Measurements from ENCODE around the gene SP2.
"Not testable (repeated sequence)": the region's sequence is repeated elsewhere in the genome, so short reads cannot be mapped to it uniquely, and the experiment has no call there.

Gene SP2

DNA sequence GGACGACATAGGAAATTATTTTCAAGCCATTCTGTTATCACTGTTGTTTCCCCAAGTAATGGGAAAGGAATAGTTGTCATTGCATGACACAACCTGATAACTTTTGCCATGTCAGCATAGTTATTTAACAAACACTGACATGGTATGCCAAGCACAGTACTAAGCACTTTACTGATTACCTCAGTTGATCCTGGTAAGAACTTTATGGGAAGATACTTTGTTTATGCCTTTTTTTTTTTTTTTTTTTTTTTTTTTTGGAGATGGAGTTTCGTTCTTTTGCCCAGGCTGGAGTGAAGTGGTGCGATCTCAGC is 29.6 kb downstream of the SP2 start:
- DNase-seq = no peak

DNA sequence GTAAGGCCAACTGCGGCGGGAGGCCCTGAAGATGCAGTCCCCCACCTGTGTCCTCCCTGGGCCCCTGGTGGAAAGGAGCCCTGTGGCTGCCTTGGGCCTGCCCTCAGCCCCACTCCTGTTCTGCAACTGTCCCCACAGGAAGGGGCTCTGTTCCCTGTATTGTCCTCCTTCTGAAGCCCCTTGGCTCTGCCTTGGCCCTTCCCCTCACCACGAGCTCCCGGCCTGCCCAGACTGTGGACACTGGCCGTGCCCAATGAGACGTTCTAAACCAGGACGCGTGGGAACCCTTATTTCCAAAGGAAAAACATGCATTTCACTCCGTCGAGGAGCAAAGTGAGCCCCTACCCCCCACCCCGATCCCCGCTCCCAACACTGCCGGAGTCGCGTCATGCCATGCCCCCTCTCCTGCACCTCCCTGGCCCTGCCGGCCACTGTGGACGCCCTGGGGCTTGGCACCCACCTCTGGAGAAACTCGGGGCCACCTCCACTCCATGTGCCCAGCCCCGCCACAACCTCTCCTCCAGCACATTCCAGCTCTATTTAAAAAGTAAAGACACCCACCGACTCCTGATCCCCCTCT is 31.9 kb downstream of the SP2 start:
- no peak for DNase-seq

DNA sequence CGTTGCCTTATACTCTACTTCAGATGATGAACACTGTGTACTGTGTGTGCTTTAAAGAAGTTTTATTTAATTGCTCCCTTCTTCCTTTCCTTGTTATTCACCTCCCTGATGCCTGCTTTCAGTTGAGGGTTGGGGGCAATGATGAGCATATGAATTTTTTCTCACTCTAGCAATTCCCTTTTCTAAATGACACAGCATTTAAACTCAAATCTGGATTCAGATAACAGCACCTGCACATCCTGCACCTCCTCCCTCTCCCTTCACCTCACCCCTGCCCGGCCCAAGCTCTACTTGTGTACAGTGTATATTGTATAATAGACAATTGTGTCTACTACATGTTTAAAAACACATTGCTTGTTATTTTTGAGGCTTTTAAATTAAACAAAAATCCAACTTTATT is 32.4 kb downstream of the SP2 start:
- no peak for DNase-seq

DNA sequence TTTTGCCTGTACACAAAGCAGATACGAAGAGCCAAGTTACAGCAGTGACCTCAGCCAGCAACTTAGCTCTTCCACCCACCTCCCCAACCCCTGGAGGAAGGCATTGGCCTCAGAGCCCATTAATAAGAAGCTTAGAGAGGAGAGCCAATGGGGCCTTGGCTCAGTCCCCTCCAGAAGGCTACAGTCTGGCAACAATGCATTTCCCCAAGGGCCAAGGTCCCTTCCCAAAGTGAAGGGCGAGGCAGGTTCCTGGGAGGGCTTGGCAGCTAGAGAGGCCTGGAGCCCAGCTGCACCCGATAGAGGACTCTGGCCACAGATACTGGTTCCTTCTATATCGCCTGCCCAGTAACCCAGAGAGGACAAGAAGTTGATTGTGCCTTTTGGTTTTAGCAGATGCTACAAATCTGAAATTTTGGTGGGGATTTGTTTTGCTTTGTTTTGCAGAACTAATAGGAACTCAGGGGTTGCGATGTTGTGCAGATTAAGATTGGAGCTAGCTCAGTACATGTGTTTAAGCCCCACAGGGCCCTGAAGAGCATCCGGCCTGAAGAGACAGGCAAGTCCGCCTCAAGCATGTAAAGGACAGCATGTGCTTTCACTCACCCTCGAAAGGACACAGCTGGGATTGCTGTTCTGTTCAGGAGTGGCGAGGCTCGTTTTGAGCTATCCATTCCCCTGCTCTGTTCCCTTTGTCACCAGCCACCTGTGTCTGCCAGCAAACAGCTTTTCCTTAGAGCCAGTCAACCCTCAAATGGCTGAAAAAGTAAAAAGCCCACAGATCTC is 33.4 kb downstream of the SP2 start:
- DNase-seq = no peak

DNA sequence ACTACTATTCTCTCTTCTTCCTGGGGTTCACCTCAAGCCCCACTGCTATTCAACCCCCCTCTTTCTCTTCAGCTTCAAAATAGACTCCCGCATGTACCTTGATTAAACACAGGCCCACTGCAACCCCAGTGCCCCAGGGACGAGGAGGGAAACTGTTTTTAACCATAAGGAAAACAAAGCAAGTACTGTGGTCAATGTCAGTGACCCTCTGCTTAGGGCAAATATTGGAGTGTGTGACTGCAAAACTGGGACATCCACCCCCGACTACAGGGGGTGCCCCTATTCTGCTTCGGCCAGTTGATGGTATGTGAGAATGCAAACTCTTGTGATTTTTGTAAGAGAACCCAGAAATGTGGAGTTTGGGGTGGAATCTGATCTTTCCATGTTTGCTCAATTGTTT is 35.8 kb downstream of the SP2 start:
- DNase-seq = no peak

DNA sequence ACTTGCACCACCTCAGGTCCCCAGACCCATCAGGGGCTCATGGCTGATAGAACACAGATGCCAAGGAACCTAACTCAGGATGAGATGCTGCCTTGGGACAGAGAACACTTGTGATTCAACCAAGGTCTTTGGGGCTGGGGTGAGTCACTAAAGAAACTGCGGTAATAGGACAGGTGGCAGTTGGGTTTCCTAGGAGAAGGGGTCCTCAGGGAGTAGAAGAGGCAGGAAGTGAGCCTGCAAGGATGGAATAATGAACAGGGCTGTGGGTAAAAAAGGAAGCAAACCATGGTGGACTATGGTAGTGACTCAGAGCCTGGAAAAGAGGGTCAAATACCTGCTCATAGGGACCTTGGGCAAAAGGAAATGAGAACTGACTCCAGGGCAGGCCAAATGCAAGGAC is 38.8 kb downstream of the SP2 start:
- no peak for DNase-seq

DNA sequence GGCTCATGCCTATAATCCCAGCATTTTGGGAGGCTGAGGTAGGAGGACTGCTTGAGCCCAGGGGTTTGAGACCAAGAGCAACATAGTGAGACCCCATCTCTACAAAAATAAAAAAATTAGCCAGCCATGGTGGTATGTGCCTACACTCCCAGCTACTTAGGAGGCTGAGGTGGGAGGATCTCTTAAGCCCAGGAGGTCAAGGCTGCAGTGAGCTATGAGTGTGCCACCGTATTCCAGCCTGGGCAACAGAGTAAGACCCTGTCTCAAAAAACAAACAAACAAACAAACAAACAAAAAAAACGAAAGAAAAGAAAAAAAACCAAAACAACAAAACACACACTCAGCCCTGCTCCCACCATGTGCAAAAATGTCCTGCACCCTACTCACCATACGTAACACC is 39.4 kb downstream of the SP2 start:
- not testable (repeated sequence) for DNase-seq

DNA sequence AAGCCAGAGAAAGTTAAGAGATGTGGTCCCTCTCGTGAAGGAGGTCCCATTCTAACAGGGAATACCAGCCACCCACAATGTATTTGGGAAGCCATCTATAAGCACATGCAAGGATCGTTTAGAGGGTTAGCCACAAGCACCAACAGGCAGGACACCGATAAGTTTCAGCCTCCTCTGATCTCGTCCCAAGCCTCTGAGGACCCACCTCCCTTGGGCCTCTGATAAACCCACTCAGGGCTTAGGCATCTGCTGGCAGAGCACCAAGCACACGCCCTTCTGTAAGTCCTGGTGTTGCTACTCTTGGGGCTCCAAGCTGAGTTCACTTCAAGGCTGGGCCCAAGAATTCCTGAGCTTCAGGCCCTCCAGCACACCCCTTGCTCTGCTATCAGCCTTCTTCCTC is 39.9 kb downstream of the SP2 start:
- no peak for DNase-seq

DNA sequence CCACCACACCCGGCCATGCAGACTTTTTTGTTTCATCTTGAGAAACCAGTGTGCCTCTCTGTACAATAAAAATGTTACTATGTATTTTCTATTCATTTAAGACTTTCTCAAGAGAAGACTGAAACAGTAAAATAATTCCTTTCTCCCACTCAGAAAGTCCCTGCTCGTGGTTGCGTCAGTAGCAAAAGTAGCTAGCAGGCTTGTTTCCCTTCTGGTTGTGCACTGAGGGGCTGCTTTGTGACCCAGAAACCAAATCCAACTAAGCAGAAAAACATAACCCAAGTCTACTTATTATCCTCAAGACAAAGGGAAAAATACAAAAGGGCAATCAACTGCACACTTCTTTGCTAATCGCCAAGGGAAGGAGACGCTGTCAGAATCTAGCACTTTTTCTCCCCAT is 41.9 kb downstream of the SP2 start:
- DNase-seq = no peak

DNA sequence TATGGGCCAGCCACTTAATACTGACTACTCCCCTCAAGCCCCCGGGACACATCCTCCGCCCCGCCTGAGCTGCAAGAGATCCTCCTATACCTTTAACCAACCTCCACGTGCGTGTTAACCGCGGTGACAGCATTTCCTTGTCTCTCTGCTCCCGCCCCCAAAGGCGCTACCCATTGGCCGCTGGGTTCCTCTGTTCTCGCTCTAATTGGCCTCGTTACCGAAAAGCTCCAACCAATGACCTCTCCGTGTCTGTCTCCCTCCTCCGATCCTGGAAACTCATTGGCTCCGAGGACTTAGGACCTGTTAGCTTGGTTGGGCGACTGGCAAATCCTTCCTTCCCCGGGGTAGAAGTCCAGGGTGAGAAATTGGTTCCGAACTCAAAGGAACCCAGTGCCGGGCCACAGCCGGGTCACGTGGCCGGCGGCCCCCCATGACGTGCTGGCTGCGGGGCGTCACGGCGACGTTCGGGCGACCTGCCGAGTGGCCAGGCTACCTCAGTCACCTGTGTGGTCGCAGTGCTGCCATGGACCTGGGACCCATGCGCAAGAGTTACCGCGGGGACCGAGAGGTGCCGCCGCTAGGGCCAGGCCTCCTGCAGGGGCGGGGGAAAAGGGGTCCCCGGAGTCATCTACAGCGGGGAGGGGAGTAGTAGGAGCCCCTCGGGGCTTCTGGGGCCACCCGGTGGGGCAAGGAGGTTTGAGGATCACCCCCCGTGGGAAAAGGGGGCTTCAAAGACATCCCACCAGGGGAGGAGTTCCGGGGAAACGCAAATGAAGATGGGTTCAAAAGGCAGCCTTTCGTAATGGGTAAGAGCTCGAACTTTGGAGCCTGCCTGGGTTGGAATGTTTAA is 45.4 kb downstream of the SP2 start, which contains the start of gene PNPO:
Gene PNPO (plus strand): TSS at position 326 of the 850 bp plus-strand sequence. CDS start 105 bp downstream, at position 431.
- DNase-seq = peak; percentile 99

DNA sequence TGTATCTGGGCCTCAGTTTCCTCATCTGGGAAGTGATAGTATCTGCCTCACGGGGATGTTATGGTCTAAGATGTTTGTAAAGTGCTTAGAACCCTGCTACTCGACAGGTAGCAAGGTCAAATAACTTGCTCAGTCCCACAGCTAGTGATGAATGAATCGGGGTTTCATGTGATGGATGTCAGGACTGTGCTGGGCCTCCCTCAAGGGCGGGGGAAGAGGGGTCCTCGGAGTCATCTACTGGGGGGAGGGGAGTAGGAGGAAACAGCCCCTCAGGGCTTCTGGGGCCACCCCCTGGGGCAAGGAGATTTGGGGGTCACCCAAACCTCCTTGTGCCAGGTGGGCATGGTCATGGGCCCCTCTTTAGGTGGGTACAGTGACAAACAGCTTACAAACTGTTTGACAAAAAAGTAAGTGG is 46.1 kb downstream of the SP2 start:
- no peak for DNase-seq

DNA sequence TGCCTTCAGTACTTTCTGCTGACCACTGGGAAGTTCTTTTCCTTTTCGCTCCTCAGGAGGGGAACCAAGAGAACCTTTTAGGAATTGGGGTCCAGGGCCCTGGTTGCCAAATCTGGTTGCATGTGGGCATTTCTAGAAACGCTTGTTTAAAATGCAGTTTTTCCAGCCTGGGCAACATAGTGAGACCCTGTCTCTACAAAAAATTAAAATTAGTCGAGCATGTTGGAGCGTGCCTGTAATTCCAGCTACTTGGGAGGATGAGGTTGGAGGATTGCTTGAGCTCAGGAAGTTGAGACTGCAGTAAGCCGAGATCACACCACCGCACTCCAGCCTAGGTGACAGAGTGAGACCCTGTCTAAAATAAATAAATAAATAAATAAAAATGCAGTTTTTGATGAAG is 46.5 kb downstream of the SP2 start:
- DNase-seq = no peak

DNA sequence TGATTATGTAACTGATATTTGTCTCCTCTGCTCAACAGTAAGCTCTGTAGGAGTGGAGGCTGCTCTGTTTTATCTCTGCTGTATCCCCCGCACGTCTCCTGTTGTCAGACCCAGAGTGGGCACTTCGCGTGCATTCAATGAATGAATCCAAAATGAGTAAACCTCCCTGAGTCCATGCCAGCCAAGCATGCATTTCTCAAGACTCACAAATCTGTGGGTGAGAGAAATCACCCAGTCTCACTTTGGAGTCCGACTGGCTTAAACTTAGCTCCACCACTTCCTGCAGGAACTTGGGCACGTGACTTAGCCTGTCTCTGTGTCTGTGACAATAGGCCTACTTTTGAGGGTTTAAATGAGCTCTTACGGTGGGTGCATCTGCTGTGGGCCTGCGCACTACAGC is 49.0 kb downstream of the SP2 start:
- no peak for DNase-seq

DNA sequence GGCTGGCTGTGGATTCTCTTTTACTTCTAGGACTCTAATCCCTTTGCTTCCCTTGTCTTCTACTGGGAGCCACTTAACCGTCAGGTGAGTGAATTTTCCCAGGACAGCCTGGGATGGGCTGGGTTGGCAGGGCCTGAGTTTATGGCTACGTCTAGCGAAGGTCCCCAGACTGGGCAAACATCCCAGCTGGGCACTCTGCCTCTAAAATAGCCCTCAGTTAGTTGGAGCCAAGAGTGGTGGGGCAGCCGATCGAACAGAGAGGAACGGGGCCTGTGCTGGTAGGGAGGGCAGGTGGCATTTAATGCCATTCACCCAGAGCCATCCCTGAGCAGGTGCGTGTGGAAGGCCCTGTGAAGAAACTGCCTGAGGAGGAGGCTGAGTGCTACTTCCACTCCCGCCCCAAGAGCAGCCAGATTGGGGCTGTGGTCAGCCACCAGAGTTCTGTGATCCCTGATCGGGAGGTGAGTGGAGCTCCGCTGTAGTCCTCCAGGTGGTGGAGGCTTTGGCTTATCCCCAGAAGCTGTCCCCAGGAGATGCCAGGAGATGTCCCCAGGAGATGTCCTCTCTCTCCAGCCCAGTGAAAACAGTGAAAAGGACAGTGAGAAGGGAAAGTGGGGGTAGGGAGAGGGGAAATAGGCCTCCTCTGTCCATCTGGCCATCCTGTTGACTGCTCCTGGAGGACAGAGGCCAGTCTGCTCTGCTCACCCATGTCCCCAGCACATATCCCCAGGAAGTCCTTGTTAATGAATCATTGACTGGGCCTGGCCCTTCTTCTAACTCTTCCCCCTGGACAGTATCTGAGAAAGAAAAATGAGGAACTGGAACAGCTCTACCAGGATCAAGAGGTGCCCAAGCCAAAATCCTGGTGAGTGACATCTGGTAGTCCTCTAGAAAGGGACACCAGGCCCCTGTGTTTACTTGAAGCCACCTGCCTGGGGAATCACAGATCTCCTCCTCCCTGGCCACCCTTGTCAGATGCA is 49.8 kb downstream of the SP2 start:
- DNase-seq = no peak

DNA sequence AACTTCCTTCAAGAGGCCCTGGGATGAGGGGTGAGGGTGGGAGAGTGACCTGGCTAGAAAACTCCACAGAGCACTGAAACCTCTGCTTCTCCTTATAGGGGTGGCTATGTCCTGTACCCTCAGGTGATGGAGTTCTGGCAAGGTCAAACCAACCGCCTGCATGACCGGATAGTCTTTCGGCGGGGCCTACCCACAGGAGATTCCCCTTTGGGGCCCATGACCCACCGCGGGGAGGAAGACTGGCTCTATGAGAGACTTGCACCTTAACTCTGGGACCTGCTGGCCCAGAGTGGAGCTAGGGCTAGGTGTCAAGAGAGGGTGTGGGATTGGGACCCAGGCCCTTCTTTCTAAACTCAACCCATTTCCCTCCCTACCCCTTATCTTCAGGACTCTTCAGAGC is 50.5 kb downstream of the SP2 start:
- no peak for DNase-seq

DNA sequence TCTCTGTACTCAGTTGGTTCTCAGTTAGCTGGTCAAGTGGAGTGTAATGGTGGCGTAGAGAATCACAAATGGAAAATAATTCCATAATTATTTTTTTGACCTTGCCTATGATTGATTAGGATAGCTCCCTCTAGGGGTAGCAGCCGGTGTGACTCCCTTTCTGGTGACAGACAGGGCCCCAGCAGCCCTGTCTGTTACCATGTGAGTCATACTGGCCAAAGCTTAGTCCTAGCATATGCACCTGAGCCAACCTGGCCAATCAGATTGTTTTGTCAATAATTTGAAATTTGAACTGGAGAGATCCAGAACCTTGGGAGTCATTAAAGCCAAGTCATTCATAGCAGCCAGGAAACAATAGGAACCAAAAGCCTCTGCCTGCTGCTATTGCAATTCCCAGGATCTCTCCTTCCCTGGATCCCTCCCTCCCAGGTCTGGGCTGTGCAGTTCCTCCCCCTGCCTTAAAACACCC is 50.9 kb downstream of the SP2 start:
- DNase-seq = peak; percentile 84

DNA sequence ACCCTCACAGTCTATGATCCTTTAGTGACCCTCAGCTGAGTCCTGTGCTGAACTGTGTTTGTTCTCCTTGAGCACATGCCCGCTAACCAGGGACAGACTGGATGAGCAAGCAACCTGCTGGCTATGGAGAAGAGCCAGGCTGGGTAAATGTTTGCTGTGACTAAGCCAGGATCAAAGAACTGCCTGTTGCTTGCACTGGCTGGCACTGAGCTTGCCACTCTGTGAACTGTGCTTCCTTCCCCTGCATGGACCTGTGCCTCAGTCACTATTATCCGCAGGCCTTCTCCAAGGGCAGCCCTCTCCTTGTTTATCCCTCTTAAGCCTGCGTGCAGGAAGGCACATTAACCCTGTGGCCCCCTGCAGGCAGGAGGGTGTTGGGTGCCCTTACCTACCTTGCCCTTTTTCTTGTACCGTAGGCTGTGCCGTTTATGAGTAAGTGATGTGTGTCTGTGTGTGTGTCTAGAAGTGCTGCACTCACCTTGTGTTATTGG is 52.7 kb downstream of the SP2 start:
- no peak for DNase-seq

DNA sequence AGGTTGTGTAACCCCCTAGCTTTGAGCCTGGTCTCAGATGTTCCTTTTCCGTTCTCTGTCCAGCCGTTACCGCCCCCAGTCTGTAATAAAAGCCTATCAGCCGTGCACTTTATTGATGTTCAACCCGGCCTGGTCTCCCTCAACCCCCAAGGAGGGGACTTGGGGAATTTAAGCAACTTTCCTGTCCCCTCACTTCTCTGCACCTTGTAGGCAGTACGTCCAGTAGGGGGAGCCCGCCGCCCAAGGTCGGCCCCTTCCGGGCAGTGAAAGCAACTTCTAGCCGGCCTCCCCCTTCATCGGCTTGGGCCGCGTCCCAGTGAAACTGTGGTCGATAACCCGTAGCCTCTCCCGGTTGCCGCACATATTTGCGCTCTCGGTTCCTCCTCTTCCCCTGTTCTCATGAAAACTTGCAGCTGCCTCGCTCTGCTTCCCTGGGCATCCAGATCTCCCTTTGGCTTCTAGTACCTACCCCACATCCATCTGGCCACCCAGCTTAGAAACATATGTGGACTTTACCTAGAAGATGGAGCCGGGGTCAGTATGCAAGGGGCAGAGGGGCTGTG is 53.2 kb downstream of the SP2 start:
- peak; percentile 66 for DNase-seq

DNA sequence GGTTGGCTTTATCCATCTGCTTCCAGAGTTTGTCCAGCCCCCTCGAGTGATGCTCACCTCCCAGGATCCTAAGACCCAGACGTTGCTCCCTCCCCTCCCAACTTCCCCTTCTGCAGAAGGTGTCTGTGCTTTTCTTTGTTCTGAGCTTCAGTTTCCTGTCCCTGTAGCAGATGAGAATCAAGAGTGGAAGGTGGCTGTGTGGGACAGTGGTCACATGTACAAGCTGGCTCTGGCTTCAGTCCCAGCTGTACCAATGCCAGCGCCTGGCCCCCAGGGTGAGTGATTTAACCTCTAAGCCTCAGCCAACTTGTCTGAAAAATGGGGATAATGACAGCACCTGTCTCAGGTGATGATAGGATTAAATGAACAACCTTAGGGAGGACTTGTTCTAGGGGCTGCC is 53.9 kb downstream of the SP2 start:
- no peak for DNase-seq

DNA sequence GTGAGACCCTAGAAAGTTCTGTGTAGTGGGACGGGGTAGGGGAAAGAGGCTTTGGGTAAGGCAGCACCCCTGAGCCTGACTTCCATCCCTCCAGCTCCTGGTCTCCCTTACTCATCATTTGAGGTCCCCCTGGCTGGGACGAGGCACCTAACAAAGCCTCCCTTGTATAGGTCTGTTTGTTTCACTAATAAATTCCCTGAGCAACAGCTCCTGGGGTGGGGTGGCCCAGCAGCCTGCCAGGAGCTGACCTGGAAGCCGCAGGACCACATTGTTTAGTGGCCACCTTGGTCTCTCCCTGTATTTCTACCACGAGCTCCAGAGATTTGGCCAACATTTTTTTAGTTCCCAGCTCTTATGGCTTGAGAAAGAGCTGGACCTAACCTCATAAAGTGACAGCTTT is 54.4 kb downstream of the SP2 start:
- no peak for DNase-seq

DNA sequence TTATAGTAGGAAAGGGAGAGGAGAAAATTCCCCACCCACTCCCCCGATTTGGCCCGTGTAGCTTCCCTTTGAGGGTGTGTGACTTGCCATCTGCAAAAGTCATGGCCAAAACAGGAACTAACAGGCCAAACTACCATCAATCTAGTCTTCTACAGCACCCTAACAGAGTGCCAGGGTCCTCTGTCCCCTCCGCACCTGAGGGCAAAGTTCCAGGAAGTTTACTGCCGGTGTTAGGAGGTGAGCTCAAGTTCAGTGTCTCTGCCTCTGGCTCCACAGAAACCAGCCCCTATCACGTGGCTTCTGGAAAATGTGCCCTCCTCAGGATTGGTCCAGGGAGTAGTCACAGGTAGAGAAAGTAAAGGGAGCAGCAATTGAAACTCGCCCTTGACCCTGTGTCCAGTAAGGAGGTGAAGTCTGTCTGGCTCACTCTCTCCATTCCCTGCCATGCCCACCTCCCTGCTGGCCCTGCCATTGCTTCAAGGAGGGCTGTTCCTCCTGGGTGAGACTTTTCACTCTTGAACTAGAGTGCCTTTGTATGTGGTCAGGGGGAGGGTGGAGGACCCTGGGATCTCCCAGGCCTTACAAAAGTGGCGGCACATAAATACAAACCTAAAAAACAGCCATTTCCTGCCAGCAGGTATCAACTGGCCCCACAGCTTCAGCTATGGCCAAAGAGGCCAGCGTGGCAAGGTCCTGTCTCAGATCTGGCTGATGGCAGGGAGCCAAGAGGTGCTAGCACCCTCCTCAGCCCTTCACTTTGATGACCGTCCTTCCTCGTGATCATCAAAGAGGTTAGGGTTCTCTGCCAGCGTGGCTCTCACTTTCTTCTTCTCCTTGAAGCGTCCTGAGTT is 56.4 kb downstream of the SP2 start:
- DNase-seq = no peak

All from NCI-H2081 treated with DMSO at 0.1 percent for 48 hours (cell line).